GM18517 (cell line): ENCODE results near the gene CYP2E1.
"Not testable (repeated sequence)": the region's sequence is repeated elsewhere in the genome, so short reads cannot be mapped to it uniquely, and the experiment has no call there.

Experiments
- ATAC-seq: cut with Tn5 transposase; IDR thresholded peaks from one replicate; pipeline ENCODE4 v1.9.1; 2021; ENCODE audit warnings: mild to moderate bottlenecking, moderate library complexity; ENCODE audit not compliant: unreplicated experiment

Gene CYP2E1

DNA sequence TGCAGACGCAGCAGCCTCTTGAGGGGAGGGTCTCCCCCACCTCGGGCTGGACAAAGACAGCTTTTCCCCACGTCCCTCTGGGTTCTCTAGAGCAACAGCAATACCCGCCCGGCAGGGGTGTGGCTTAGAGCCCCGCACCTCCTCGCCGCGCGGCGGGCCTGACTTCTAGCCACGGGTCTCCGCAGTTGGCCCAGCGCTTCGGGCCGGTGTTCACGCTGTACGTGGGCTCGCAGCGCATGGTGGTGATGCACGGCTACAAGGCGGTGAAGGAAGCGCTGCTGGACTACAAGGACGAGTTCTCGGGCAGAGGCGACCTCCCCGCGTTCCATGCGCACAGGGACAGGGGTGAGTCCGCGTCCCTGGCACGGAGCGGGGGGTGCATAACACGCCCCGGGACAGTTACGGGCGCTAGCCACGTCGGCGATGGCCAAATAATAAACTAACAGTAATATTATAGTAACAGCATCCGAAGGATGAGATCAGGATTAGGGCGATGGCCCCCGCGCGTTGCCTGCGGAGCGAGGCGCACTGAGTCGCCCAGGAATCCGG lies 1.2 kb downstream of the CYP2E1 start:
- ATAC-seq, result no peak

DNA sequence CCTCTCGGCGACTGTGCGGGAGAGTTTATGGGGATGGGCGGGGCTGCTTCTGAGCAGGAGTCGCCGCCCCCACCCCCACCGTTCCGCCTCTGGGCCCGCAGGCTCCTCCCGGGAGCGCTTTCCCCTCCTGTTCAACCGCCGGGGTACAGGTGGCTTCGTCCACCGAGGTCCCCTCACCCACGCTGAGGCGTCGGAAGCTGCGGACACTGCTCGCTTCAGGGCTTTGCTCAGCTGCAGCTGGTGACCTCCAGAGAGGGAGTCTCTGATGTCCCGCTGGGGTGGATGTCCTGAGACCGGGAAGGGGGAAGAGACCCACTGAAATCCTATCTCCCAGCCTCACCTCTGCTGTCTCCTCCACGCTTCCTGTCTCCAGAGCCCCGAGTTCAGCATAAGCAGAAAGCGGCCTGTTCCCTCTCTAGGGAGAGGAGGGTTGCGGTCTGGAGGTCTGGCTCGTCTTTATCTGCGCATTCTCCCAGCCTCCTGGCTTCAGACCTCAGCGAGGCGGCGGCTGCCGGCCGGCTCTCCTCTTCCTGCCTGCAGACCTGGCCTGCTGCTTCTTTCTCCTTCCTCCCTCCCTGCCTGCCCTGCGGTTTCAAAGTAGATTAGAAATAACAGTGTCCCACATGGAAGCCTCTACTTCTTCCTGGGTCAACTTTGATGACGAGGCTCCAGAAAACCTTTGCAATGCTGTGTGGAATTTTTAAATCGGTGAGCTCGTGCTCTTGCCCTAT lies 1.8 kb downstream of the CYP2E1 start:
- no peak for ATAC-seq

DNA sequence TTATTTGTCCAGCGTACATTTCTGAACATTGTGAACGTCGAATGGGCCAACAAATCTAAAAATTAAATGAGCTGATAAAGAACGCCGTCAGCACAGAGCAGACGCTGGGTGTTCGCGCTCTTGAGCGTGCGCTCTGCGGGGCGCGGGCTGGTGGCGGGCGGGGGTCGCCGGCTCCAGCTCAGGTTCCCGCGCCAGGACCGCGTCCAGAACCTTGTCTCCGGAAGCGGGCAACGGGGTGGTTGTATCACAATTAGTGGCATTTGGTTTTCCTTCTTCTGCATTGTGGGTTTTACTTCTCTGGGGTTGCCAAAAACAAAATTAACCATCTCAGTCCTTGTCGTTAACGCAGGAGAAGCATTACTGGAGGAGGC lies 2.4 kb downstream of the CYP2E1 start:
- no peak for ATAC-seq

DNA sequence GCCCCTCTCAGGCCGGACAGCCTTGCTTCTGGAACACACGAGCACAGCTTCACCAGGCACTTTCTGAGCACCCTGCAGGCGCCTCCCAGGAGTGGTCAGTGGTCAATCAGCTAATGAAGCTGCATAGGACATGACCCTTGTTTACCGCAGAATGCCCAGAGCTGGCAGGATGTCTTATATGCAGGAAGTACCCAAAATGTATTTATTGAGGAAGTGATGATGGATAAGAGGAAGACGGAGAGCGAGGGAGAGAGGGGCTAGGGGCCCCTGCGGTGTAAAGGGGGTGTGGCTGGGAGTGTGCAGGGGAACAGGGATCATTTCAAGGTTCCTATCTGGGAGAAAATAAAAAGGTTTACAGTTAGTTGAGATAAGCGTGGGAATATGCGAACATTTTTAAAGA lies 3.3 kb downstream of the CYP2E1 start:
- ATAC-seq, result no peak

DNA sequence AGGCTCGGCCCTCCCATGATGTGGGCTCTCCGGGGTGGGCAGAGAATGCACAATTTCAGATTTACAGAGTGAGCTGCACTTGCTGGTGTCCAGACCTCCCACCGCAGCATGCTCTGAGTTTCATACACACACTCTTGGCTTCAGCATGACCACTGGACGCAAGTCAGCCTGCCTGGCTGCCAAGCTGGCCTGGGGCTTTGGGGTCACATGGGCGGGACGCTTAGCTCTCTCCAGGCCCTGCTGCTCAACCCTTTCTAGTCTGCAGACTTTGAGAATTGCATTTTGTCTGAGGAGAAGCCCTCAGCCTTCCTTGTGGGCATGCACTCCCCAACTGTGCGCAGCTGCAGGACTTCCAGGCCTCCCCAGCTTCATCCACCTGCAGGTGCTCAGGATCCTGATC lies 5.7 kb downstream of the CYP2E1 start:
- no peak for ATAC-seq

DNA sequence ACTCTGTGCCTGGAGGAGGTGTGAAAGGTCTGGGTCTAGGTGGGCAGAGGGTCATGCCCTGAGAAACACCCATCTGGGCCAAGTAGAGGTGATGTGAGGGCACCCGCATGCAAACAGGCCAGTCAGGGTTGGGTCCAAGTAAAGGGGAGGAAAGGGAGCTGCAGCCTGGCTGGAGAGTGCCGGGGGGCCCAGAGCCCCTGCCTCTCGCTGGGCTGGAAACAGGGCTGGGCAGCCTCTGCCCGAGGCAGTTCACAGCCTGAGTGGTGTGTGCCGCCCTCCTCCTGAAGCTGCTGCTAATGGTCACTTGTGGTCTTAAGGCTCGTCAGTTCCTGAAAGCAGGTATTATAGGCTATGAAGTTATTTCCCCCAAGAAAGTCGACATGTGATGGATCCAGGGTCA lies 7.3 kb downstream of the CYP2E1 start:
- ATAC-seq, result no peak

DNA sequence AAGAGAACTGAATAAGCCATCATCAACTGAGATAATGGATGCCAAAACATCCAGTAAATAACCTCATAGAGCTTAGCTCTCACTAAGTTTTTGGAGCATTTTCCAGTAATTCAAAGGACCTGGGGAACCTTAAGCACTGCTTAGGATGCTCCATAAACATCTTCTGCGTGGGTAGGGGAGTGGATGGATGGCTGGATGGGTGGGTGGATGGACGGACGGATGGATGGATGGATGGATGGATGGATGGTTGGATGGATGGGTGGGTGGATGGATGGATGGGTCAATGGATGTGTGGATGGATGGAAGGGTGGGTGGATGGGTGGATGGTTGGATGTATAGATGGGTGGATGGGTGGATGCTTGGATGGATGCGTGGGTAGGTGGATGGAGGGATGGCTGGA lies 9.0 kb downstream of the CYP2E1 start:
- ATAC-seq, result no peak

DNA sequence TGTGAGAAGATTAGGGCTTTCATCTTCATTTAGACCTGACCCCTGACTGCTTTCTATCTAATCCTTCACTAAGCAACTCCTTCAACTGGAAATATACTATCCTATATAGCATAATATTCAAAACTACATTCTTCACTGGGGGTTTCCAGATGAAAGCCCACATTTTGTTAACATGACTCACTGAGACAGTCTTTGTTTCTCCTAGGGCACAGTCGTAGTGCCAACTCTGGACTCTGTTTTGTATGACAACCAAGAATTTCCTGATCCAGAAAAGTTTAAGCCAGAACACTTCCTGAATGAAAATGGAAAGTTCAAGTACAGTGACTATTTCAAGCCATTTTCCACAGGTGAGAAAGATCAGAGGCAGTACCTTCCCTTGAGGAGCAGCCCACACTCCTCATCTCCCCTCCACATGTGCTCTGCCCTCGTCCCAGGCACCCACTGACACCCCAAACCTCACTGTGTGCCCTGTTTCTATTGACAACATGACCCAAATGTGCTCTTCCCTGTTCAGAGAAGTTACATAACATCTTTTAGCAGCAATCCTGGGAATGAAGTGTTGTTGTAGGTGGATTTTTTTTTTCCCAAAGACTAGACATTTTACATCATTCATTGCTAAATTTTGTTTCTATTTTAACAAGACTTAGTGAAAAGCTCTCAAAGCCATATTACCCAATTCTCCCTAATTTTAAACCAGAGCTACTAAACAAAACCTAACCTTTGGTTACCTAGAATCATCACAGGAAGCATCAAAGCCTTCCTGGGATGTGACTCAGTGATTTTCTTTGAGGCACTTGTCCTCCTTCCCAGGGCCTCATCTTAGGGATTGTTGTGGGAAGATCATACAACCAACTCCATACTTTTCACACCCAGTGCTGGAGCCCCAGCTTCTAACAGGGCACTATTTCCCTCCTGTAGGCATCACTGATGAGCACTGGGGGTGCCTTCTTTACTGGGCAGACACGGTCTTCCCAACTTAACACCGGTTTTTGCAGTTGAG lies 10.7 kb downstream of the CYP2E1 start:
- ATAC-seq, result no peak

DNA sequence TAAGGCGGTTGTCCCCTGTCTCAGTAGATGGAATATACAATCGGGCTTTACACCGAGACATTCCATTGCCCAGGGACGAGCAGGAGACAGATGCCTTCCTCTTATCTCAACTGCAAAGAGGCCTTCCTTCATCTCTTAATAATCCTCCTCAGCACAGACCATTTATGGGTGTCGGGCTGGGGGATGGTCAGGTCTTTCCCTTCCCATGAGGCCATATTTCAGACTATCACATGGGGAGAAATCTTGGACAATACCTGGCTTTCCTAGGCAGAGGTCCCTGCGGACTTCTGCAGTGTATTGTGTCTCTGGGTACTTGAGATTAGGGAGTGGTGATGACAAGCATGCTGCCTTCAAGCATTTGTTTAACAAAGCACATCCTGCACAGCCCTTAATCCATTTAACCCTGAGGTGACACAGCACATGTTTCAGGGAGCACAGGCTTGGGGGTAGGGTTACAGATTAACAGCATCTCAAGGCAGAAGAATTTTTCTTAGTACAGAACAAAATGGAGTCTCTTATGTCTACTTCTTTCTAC lies 14.3 kb downstream of the CYP2E1 start:
- not testable (repeated sequence) for ATAC-seq

DNA sequence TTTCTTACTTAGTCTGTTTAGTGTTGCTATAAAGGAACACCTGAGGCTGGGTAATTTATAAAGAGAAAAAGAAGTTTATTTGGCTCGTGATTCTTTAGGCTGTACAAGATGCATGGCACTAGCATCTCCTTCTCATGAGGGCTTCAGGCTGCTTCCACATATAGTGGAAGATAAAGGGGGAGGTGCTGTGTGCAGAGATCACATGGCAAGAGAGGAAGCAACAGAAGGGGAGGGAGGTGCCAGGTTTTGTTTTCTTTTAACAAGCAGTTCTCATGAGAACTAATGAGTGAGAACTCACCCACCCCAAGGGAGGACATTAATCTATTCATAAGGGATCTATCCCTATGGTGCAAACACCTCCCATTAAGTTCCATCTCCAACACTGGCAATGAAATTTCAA lies 17.3 kb downstream of the CYP2E1 start:
- no peak for ATAC-seq

DNA sequence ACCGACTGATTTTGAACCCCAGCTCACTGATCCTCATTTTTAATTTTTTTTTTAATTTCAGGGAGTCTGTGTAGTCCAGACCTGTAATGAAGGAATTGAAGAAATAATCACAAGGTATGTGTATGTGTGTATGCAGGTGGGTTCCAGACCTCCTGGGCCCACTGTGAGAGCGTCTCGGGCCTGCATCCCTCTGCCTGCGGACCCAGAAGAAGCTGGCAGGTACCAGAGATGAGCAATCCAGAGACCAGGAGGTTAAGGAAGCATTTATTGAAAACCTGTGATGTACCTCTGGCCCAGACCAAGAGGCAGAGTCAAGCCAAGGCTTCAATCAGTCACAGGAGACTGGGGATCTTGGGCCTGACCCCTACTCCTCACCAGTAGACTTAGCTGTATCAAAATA lies 27.4 kb downstream of the CYP2E1 start:
- ATAC-seq, result no peak

DNA sequence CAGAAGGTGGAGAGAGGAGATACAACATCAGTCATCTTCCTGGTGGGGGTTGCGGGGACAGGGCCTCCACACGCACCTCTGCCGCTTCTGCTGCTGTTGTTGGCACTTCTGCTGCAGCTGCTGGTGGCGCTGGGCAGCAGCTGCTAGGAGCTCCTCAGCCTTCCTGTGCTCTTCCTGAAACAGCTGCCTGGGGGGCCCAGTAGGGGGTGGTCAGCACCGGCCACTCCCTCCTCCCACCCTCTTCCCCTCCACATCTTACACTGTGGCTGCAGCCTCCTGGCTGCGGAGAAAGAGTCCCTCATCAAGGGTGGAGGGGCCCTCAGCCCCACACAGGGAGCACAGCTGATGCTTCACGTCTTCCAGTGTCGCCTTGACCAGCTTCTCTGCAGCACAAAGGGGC lies 28.4 kb downstream of the CYP2E1 start:
- no peak for ATAC-seq

DNA sequence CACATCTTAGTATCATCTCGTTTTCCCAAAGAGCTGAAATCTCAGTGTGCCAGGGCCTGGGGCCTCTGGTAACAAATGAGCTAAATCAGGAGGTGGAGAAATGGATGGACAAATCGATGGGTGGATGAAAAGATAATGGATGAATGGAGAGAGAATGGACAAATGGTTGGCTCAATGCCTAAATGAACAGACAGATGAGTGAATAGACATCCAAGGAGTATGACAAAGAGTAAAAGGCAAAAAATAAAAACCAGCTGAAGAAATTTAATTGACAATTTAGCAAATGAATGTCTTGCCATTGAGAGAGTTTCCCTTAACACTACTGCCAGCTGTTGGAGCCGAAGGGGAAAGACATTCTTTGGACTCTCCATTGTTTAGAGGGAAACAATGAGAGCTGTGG lies 30.2 kb downstream of the CYP2E1 start:
- no peak for ATAC-seq

DNA sequence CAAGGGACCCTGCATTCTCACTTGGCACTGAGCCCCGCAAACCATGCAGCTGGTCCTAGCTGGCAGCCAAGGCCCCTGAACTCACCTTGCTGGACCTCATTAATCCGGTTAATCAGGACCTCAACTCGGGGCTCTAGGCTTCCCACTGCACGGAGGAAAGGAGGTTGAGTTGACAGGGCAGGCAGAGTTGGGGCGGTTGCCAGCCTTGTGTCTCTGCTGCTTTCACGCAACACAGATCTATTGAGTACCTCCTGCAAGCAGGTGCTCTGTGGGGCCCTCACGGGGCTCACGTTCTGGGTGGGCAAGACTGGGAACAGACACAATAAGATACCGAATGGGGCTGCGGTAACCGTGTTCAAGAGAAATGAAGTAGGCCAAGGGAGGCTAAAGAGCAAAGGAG lies 32.1 kb downstream of the CYP2E1 start:
- no peak for ATAC-seq

DNA sequence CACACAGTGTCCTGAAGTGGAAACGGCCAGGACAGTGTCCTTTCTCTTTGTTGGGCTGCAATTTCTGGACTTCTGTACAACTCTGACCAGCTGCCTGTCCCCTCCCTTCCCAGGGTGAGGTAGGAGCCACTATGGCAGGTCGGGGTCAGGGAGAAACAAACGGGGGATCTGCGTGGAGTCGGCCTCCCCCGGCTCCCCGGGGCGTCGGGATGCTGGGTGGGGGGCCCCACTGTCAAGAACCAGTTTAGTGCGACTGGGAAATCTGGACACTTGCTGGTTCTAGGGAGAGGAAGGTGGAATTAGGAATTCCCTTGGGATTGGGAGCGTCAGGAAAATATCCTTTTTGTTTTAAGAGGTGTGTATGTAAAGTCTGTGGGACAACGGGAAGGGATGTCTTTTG lies 37.7 kb downstream of the CYP2E1 start:
- ATAC-seq, result no peak

DNA sequence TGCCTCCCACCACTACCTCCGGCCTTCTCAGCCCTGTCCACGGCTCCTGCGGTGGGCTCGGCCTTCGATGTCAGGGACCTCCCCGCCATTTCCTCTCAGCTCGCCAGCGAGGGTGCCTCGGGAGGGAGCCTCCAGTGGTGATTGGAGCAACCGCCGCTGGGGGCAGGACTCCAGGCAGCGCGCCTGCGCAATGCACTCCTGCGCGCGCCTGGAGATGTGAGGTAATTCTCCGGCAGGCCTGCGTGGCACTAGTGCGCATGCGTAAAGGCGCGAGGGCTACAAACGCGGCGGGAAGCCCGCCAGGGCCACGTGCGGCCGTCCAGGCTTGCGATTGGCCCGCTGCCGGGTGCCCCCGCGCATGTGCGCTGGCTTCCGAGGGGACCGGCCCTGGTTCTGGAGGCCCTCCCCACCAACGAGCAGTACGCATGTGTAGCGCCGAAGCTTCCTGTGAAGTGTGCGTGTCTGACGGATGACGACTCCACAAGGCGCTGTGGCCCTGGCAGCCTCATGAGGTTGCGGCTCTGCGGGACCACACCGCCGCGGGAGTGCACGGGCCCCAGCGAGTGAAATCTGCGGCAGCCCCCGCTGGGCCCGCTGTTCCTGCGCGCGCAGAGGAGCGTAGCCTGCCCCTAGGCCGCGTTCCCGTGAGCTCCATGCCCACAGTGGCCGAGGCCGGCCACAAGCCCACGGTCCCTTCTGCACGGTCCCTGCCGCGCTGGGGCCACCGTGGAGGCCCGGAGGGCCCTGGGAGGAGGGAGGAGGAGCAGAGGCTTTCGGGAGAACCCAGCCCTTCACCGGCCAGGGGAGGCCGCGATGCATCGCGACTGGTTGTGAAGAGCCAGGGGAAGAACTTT lies 38.5 kb downstream of the CYP2E1 start, which contains the start of gene SYCE1:
TSS of gene SYCE1 (minus strand) at position 143 of the 854 bp plus-strand sequence. CDS start at position 89, 54 bp downstream.
- no peak for ATAC-seq

DNA sequence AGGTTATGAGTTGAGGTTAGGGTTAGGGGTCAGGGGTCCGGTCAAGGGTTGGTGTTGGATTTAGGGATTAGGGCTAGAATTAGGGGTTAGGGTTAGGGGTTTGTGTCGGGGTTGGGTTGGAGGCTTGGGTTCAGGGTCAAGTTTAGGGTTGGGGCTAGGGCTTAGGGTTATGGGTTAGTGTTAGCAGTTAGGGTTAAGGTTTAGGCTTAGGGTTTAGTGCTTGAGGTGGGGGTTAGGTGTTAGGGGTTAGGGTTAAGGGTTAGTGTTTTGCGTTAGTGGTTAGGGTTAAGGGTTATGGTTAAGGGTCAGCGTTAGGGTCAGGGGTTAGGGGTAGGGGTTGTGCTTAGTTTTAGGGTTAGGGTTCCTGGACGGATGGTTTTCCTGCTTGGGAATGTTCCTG lies 40.0 kb downstream of the CYP2E1 start:
- ATAC-seq, result no peak

DNA sequence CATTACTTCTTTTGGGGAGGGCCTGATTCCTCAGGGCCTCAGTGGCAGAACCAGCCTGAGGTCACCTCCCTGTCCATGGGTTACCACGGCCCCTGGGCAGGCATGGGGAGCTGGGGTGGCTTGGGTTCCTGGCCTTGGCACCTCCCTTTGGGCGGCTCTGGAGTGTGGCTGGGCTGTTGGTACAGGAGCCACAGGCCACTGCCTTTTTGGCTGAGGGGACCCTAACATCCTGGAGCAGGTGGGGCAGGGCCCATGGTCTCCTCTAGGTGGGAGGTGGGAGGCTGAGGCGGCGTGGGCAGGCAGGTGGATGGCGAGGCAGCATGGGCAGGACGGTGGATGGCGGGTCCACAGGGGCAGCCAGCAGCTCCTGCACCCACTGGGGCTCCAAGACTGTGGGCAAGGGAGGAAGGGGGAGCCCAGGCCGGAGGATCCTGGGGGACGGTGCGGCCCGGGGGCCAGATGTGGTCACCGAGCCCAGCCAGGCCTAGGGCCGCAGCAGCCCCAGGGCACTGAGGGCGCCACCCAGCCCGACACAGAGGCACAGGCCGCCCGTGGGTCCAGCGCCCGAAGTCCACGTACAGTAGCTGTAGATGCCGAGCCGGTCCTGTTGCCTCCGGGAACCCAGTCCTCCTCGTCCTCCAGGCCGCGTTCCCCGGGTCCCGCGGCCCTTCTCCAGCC lies 40.6 kb downstream of the CYP2E1 start:
- no peak for ATAC-seq

DNA sequence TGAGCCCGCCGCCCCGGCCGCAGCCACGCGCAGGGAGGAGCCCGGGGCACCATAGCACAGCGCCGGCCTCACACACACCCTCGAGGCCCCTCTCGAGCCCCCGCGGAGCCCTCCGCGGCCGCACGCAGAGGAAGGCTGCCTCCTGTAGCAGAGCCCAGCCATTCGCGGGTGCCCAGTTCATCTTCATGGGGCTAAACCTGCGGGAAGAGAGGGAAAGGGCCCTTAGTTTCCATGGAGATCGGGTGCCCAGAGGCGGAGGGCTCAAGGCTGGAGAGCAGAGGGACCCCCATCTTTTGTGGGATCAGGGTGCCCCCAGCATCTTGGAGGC lies 41.1 kb downstream of the CYP2E1 start:
- ATAC-seq, result no peak
